C4-2B (cell line): ENCODE measurements around the gene VAC14.

Source experiments
- ZFX ChIP-seq: fragments of 450-650 bp; IDR thresholded peaks from 2 replicates; pipeline ENCODE4 v1.6.1; 2017
- TF ChIP-seq, protein P1 (sequence below): fragments of 450-650 bp; conservative IDR thresholded peaks from 2 replicates; pipeline ENCODE4 v1.5.1; 2017; ENCODE audit warnings: mild to moderate bottlenecking

DNA sequence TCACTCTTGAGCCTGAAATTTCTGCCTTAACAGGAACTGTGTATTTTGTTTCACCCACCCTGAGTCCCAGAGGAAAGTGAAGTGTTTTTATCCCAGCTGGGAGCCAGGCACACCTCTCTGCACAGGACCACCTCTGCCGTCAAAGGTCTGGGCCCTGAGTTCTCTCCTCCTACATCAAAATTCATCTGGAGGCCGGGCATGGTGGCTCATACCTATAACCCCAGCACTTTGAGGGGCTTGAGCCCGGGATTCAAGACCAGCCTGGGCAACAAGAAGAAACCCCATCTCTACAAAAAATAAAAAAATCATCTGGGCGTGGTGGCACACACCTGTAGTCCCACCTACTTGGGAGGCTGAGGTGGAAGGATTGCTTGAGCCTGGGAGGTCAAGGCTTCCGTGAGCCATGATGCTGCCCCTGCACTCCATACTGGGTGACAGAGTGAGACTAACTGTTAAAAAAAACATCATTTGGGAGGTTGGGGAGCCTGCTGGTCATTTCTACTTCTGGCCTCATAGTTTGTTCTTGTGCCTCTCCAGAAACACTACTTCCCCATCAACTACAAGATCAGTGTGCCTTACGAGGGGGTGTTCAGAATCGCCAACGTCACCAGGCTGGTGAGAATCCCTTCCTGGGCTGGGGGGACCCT is 144.8 kb downstream of the VAC14 start:
- TF ChIP-seq, protein P1, sequence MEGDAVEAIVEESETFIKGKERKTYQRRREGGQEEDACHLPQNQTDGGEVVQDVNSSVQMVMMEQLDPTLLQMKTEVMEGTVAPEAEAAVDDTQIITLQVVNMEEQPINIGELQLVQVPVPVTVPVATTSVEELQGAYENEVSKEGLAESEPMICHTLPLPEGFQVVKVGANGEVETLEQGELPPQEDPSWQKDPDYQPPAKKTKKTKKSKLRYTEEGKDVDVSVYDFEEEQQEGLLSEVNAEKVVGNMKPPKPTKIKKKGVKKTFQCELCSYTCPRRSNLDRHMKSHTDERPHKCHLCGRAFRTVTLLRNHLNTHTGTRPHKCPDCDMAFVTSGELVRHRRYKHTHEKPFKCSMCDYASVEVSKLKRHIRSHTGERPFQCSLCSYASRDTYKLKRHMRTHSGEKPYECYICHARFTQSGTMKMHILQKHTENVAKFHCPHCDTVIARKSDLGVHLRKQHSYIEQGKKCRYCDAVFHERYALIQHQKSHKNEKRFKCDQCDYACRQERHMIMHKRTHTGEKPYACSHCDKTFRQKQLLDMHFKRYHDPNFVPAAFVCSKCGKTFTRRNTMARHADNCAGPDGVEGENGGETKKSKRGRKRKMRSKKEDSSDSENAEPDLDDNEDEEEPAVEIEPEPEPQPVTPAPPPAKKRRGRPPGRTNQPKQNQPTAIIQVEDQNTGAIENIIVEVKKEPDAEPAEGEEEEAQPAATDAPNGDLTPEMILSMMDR = no peak
- TF ChIP-seq ZFX = no peak
